OCI-LY3 (cell line): ENCODE data around the gene CHST8.

Experiments used
- H2AFZ ChIP-seq: fragments of 200-600, 300-600 bp; shearing (Covaris generic); 2 replicates; pipeline ENCODE4 v1.6.0; 2014; ENCODE audit warnings: antibody characterized with exemption, low read depth, low read length
- H3K27ac ChIP-seq: fragments of 200-600, 300-600 bp; sonication (generic); 2 replicates; pipeline ENCODE4 v1.5.1; 2014; ENCODE audit warnings: mild to moderate bottlenecking, low read length, moderate library complexity, mixed read lengths
- H3K27me3 ChIP-seq: fragments of 200-600, 300-600 bp; sonication (generic); 2 replicates; pipeline ENCODE4 v1.6.1; 2014; ENCODE audit warnings: low read depth, low read length, mixed read lengths
- H3K36me3 ChIP-seq: fragments of 200-600, 300-600 bp; sonication (generic); replicated peaks from 2 replicates; pipeline ENCODE3; 2014; ENCODE audit warnings: low read depth, low read length, mixed read lengths
- H3K4me1 ChIP-seq: fragments of 300-600, 200-600 bp; sonication (generic); 2 replicates; pipeline ENCODE4 v1.6.1; 2014; ENCODE audit warnings: low read length, mixed read lengths
- H3K4me2 ChIP-seq: fragments of 200-600, 300-600 bp; sonication (generic); 2 replicates; pipeline ENCODE4 v1.6.1; 2014; ENCODE audit warnings: low read length, mixed read lengths
- H3K4me3 ChIP-seq: fragments of 300-600, 200-600 bp; sonication (generic); 2 replicates; pipeline ENCODE4 v1.5.1; 2014; ENCODE audit warnings: antibody characterized with exemption, mild to moderate bottlenecking, low read length, moderate library complexity
- H3K79me2 ChIP-seq: fragments of 300-600, 200-600 bp; shearing (Covaris generic); 2 replicates; pipeline ENCODE4 v1.6.1; 2014; ENCODE audit warnings: mild to moderate bottlenecking, low read length, mixed read lengths
- H3K9ac ChIP-seq: fragments of 300-600, 200-600 bp; shearing (Covaris generic); 2 replicates; pipeline ENCODE4 v1.6.0; 2014; ENCODE audit warnings: mild to moderate bottlenecking, low read length, moderate library complexity
- H3K9me3 ChIP-seq: fragments of 200-600, 300-600 bp; shearing (Covaris generic); 2 replicates; pipeline ENCODE4 v1.6.1; 2014; ENCODE audit warnings: low read length, mixed read lengths; ENCODE audit not compliant: insufficient read depth
- H4K20me1 ChIP-seq: fragments of 200-600, 300-600 bp; sonication (generic); 2 replicates; pipeline ENCODE4 v1.6.1; 2016; ENCODE audit warnings: low read length, mixed read lengths; ENCODE audit not compliant: insufficient read depth
- CTCF ChIP-seq: fragments of 200-600, 300-600 bp; sonication (generic); IDR thresholded peaks from 2 replicates; pipeline ENCODE4 v1.5.1; 2014; ENCODE audit warnings: antibody characterized with exemption, low read length, low read depth
- EZH2phosphoT487 ChIP-seq: fragments of 200-600 bp; shearing (Covaris generic); IDR thresholded peaks from 2 replicates; pipeline ENCODE4 v1.6.1; 2018; ENCODE audit warnings: antibody characterized with exemption, mixed run types, low read depth

CHST8 gene

GRCh38 chr19:33724721-33725060 lies 102.9 kb downstream of the CHST8 start:
- Histone ChIP-seq H3K9me3 (no peaks in the 10 kb centered on the region), H3K79me2 (no peaks in the 10 kb centered on the region), H3K27me3 (peaks cover 9% of the 10 kb centered on the region; the same call in 1 of the 2 replicates), H3K9ac (no peak overlapping the region), H3K4me2 (no peak overlapping the region), H4K20me1 (no peaks in the 10 kb centered on the region), H3K36me3 (no peaks in the 10 kb centered on the region), H3K4me1 (no peaks in the 10 kb centered on the region), H3K27ac (no peak overlapping the region), H2AFZ (no peak overlapping the region), H3K4me3 (no peak overlapping the region)
- TF ChIP-seq EZH2phosphoT487 (no peak), CTCF (no peak)

- no peak overlapping the region for H3K4me3 ChIP-seq
- H2AFZ ChIP-seq, result no peak overlapping the region
- H4K20me1 ChIP-seq, result no peaks in the 10 kb centered on the region
- no peaks in the 10 kb centered on the region for H3K9me3 ChIP-seq
- H3K4me2 ChIP-seq, result no peak overlapping the region
- H3K4me1 ChIP-seq, result no peaks in the 10 kb centered on the region
- TF ChIP-seq CTCF (no peak), EZH2phosphoT487 (no peak)
- H3K9ac ChIP-seq, result no peak overlapping the region
- H3K27ac ChIP-seq, result no peak overlapping the region
- H3K27me3 ChIP-seq, result peaks cover 9% of the 10 kb centered on the region; the same call in 1 of the 2 replicates
- no peaks in the 10 kb centered on the region for H3K79me2 ChIP-seq
- no peaks in the 10 kb centered on the region for H3K36me3 ChIP-seq
Observed at GRCh38 chr19:33725567-33725966, 103.8 kb downstream of the CHST8 start.

GRCh38 chr19:33726756-33727155 lies 105.0 kb downstream of the CHST8 start:
- Histone ChIP-seq H3K36me3 (no peaks in the 10 kb centered on the region), H3K4me1 (no peaks in the 10 kb centered on the region), H4K20me1 (no peaks in the 10 kb centered on the region), H3K27ac (no peak overlapping the region), H3K4me2 (no peak overlapping the region), H3K4me3 (no peak overlapping the region), H3K9me3 (no peaks in the 10 kb centered on the region), H3K79me2 (no peaks in the 10 kb centered on the region), H2AFZ (no peak overlapping the region), H3K27me3 (peaks cover 9% of the 10 kb centered on the region; the same call in 1 of the 2 replicates), H3K9ac (no peak overlapping the region)
- no peak for TF ChIP-seq CTCF
- TF ChIP-seq EZH2phosphoT487, result no peak

- H3K4me1 ChIP-seq, result no peaks in the 10 kb centered on the region
- H4K20me1 ChIP-seq, result no peaks in the 10 kb centered on the region
- H3K9ac ChIP-seq, result no peak overlapping the region
- H3K27me3 ChIP-seq, result peaks cover 9% of the 10 kb centered on the region; the same call in 1 of the 2 replicates
- H2AFZ ChIP-seq, result no peak overlapping the region
- H3K36me3 ChIP-seq, result no peaks in the 10 kb centered on the region
- no peak overlapping the region for H3K4me3 ChIP-seq
- no peak for TF ChIP-seq EZH2phosphoT487
- TF ChIP-seq CTCF, result no peak
- H3K79me2 ChIP-seq, result no peaks in the 10 kb centered on the region
- H3K9me3 ChIP-seq, result no peaks in the 10 kb centered on the region
- H3K27ac ChIP-seq, result no peak overlapping the region
- H3K4me2 ChIP-seq, result no peak overlapping the region
Observed at GRCh38 chr19:33727331-33727998, 105.7 kb downstream of the CHST8 start.
